HEK293 (cell line): Measurements from ENCODE around the gene ETV6.

ENCODE experiments used
- CTCF ChIA-PET: fragments of 350-600 bp; formaldehyde crosslinking; extraction: SDS; loops from one replicate; lab custom pipeline; 2021; ENCODE audit warnings: antibody characterized with exemption; lab: Yijun Ruan, JAX
- POLR2A ChIA-PET: fragments of 300-600 bp; formaldehyde crosslinking; extraction: SDS; loops from one replicate; lab custom pipeline; 2020; ENCODE audit warnings: antibody characterized with exemption, inconsistent platforms; lab: Yijun Ruan, JAX
- H3K27ac ChIP-seq: fragments of 200-500 bp; sonication (Bioruptor generic); 2 replicates; pipeline ENCODE4 v1.5.1; 2014; ENCODE audit warnings: low read depth, low read length, control low read depth, inconsistent platforms; ENCODE audit errors: extremely low read depth
- H3K36me3 ChIP-seq, 2 experiments: fragments of 200-500 bp in 1 of 2; sonication (Bioruptor generic) in 1 of 2; 1 replicate in 1 of 2; 2 replicates in 1 of 2; pipeline ENCODE4 v1.5.1; 2014 to 2017; ENCODE audit warnings: inconsistent platforms in 2 of 2, low read length in 2 of 2; ENCODE audit not compliant: control insufficient read depth in 2 of 2, insufficient read depth in 1 of 2
- H3K4me1 ChIP-seq: fragments of 200-500 bp; sonication (Bioruptor generic); 2 replicates; pipeline ENCODE4 v1.5.1; 2014; ENCODE audit warnings: mild to moderate bottlenecking, low read length, inconsistent platforms; ENCODE audit not compliant: control insufficient read depth, insufficient read depth
- H3K4me3 ChIP-seq: 2 replicates; pipeline ENCODE4 v1.5.1; 2011; ENCODE audit warnings: low read depth, mild to moderate bottlenecking, control low read depth, low read length, moderate library complexity
- H3K9me3 ChIP-seq: fragments of 200-500 bp; sonication (Bioruptor generic); 2 replicates; pipeline ENCODE4 v1.5.1; 2014; ENCODE audit warnings: low read depth, low read length, inconsistent platforms; ENCODE audit not compliant: control insufficient read depth, insufficient read depth
- PRDM1 ChIP-seq: fragments of 450-650 bp; formaldehyde crosslinking; IDR thresholded peaks from 2 replicates; pipeline ENCODE4; 2016; ENCODE audit warnings: missing biosample characterization, missing genetic modification characterization
- TRIM28 ChIP-seq: IDR thresholded peaks from 2 replicates; pipeline ENCODE4 v1.6.1; 2011; ENCODE audit warnings: low read length, control low read depth, borderline replicate concordance
- ZNF146 ChIP-seq: fragments of 450-650 bp; formaldehyde crosslinking; IDR thresholded peaks from 2 replicates; pipeline ENCODE4 v1.5.1; 2016; ENCODE audit warnings: missing biosample characterization, missing genetic modification characterization
- ZNF184 ChIP-seq: fragments of 450-650 bp; IDR thresholded peaks from 2 replicates; pipeline ENCODE4 v1.5.1; 2018; ENCODE audit warnings: missing biosample characterization, mild to moderate bottlenecking, missing genetic modification characterization
- ZNF211 ChIP-seq: fragments of 450-650 bp; formaldehyde crosslinking; IDR thresholded peaks from 2 replicates; pipeline ENCODE4 v1.5.1; 2016; ENCODE audit warnings: low read depth, missing biosample characterization, missing genetic modification characterization
- ZNF221 ChIP-seq: fragments of 450-650 bp; formaldehyde crosslinking; IDR thresholded peaks from 2 replicates; pipeline ENCODE4 v1.5.1; 2017; ENCODE audit warnings: missing biosample characterization, missing genetic modification characterization, borderline replicate concordance
- ZNF311 ChIP-seq: fragments of 450-650 bp; formaldehyde crosslinking; IDR thresholded peaks from 2 replicates; pipeline ENCODE4 v1.5.1; 2017; ENCODE audit warnings: missing biosample characterization, missing genetic modification characterization, borderline replicate concordance
- ZNF341 ChIP-seq: fragments of 450-650 bp; formaldehyde crosslinking; IDR thresholded peaks from 2 replicates; pipeline ENCODE4; 2016; ENCODE audit warnings: low read depth, missing biosample characterization, missing genetic modification characterization
- ZNF391 ChIP-seq: fragments of 450-650 bp; formaldehyde crosslinking; IDR thresholded peaks from 2 replicates; pipeline ENCODE4 v1.5.1; 2016; ENCODE audit warnings: low read depth, missing biosample characterization, missing genetic modification characterization, borderline replicate concordance
- ZNF529 ChIP-seq: fragments of 450-650 bp; formaldehyde crosslinking; IDR thresholded peaks from 2 replicates; pipeline ENCODE4 v1.5.1; 2017; ENCODE audit warnings: missing genetic modification characterization, missing biosample characterization; ENCODE audit not compliant: insufficient replicate concordance
- ZNF596 ChIP-seq: fragments of 450-650 bp; IDR thresholded peaks from 2 replicates; pipeline ENCODE4 v1.5.0; 2018; ENCODE audit warnings: missing biosample characterization, mild to moderate bottlenecking, missing genetic modification characterization, moderate library complexity
- ZNF670 ChIP-seq: fragments of 450-650 bp; formaldehyde crosslinking; IDR thresholded peaks from 2 replicates; pipeline ENCODE4 v1.5.1; 2016; ENCODE audit warnings: missing biosample characterization, missing genetic modification characterization, low read depth
- TF ChIP-seq, protein P1 (sequence below): fragments of 450-650 bp; formaldehyde crosslinking; IDR thresholded peaks from 2 replicates; pipeline ENCODE4 v1.5.1; 2017; ENCODE audit warnings: missing biosample characterization, missing genetic modification characterization
- TF ChIP-seq, protein P2 (sequence below): fragments of 450-650 bp; formaldehyde crosslinking; IDR thresholded peaks from 2 replicates; pipeline ENCODE4 v1.5.1; 2016; ENCODE audit warnings: missing biosample characterization, missing genetic modification characterization
- TF ChIP-seq, protein P3 (sequence below): sonication (generic); formaldehyde crosslinking; IDR thresholded peaks from 2 replicates; pipeline ENCODE4 v1.8.1; 2022; ENCODE audit warnings: mild to moderate bottlenecking, moderate library complexity, missing genetic modification reagents

ETV6 gene

DNA sequence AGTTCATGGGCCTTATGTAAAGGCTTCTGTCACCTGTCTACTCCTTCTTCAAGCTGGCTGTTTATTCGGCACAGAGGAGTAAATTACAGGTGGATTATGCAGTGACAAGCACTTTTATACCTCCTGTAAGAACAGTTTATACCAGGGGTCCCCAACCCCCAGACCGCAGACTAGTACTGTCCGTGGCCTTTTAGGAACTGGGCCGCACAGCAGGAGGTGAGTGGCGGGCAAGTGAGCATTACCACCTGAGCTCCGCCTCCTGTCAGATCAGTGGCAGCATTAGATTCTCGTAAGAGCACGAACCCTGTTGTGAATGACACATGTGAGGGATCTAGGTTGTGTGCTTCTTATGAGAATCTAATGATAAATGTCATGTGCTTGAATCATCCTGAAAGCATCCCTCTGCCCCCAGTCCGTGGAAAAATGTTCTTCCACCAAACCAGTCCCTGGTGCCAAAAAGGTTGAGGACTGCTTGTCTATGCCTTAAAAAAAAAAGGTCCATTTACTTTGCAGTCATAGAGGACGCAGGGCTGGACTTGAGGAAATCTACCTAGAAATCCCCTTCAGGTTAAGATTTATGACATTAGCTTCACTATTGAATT is 78.8 kb downstream of the ETV6 start (continued):
- TF ChIP-seq ZNF184 (tag by site-specific recombination) (no peak), ZNF221 (tag by site-specific recombination) (no peak), ZNF596 (no peak)

DNA sequence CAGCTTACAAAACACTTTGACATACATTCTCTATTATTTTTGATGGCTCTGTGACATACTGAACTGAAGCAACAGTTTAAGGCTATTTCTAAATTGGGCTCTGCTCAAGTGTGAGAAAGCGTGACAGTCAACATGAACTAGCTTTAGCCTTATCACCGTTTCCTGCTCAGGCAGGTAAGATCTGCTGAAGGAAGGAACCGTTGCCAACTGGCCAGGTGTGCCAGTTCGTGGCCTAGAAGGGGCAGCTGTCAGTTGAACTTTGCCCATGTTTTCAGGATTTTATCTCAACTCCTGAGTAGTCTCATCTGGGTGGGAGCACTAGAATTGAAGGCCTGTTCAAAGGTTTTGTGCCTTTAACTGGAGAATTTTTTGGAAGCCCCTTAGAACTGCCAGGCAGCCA is 79.5 kb downstream of the ETV6 start:
- Histone ChIP-seq H3K36me3 (no peaks in the 10 kb centered on the region), H3K9me3 (no peaks in the 10 kb centered on the region), H3K4me3 (no peak overlapping the region), H3K27ac (no peak overlapping the region), H3K4me1 (no peaks in the 10 kb centered on the region; the same call in 1 of the 2 replicates)
- TF ChIP-seq, protein P1, sequence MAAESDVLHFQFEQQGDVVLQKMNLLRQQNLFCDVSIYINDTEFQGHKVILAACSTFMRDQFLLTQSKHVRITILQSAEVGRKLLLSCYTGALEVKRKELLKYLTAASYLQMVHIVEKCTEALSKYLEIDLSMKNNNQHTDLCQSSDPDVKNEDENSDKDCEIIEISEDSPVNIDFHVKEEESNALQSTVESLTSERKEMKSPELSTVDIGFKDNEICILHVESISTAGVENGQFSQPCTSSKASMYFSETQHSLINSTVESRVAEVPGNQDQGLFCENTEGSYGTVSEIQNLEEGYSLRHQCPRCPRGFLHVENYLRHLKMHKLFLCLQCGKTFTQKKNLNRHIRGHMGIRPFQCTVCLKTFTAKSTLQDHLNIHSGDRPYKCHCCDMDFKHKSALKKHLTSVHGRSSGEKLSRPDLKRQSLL (tag by site-specific recombination): no peak
- ChIA-PET CTCF (interaction anchor here (0.6 to 1.1 kb wide), 2 partner anchors 20 to 598 kb away, joined by 3 to 5 read pairs; no protein-coding TSS in a partner anchor), POLR2A (no interaction called here)

DNA sequence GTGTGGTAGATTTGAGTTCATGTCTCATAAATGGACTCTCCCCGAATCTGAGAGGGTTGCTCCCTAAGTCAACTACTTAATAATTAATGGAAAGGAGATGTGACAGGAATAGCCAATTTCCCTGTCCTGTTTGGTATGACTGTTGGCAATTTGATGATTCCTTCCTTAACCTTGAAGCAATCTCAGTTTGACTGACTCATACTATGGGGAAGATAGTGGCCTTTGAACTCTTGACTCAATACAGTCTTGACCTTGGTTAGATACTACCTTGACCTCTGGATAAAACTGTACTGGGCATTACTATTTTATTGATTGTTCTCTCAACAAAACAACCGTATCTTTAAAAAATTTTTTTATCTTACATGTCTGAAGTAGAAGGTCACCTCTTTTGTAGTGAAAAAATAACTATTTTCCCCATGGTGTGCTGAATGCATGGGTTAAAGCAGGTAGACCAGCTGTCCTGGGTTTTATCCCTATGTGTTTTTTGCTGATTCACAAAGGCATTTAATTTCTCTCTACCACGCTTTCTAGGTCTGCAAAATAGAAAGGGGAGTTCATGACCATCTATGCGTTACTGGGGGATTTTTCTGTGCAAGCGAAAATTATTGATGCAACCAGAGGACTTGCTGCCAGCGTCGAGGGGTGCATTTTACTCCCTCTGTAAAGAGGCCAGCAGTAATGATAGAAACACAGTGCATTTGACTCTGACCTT is 80.1 kb downstream of the ETV6 start:
- no peaks in the 10 kb centered on the region; the same call in 1 of the 2 replicates for H3K4me1 ChIP-seq
- no peak overlapping the region for H3K4me3 ChIP-seq
- ChIA-PET CTCF (interaction anchor here (1.1 to 2.9 kb wide), 2 partner anchors 21 to 303 kb away, joined by 5 to 12 read pairs; no protein-coding TSS in a partner anchor), POLR2A (no interaction called here)
- no peak overlapping the region for H3K27ac ChIP-seq
- no peaks in the 10 kb centered on the region for H3K36me3 ChIP-seq
- H3K9me3 ChIP-seq: no peaks in the 10 kb centered on the region
- TF ChIP-seq, protein P2, sequence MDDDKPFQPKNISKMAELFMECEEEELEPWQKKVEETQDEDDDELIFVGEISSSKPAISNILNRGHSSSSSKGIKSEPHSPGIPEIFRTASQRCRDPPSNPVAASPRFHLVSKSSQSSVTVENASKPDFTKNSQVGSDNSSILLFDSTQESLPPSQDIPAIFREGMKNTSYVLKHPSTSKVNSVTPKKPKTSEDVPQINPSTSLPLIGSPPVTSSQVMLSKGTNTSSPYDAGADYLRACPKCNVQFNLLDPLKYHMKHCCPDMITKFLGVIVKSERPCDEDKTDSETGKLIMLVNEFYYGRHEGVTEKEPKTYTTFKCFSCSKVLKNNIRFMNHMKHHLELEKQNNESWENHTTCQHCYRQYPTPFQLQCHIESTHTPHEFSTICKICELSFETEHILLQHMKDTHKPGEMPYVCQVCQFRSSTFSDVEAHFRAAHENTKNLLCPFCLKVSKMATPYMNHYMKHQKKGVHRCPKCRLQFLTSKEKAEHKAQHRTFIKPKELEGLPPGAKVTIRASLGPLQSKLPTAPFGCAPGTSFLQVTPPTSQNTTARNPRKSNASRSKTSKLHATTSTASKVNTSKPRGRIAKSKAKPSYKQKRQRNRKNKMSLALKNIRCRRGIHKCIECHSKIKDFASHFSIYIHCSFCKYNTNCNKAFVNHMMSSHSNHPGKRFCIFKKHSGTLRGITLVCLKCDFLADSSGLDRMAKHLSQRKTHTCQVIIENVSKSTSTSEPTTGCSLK (tag by site-specific recombination): no peak
- TF ChIP-seq TRIM28 (no peak), ZNF211 (no peak), ZNF341 (tag by site-specific recombination) (no peak), ZNF391 (no peak), ZNF311 (tag by site-specific recombination) (no peak), ZNF529 (tag by site-specific recombination) (no peak)
- TF ChIP-seq, protein P3, sequence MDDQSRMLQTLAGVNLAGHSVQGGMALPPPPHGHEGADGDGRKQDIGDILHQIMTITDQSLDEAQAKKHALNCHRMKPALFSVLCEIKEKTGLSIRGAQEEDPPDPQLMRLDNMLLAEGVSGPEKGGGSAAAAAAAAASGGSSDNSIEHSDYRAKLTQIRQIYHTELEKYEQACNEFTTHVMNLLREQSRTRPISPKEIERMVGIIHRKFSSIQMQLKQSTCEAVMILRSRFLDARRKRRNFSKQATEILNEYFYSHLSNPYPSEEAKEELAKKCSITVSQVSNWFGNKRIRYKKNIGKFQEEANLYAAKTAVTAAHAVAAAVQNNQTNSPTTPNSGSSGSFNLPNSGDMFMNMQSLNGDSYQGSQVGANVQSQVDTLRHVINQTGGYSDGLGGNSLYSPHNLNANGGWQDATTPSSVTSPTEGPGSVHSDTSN (CRISPR knock-in tag): no peak

DNA sequence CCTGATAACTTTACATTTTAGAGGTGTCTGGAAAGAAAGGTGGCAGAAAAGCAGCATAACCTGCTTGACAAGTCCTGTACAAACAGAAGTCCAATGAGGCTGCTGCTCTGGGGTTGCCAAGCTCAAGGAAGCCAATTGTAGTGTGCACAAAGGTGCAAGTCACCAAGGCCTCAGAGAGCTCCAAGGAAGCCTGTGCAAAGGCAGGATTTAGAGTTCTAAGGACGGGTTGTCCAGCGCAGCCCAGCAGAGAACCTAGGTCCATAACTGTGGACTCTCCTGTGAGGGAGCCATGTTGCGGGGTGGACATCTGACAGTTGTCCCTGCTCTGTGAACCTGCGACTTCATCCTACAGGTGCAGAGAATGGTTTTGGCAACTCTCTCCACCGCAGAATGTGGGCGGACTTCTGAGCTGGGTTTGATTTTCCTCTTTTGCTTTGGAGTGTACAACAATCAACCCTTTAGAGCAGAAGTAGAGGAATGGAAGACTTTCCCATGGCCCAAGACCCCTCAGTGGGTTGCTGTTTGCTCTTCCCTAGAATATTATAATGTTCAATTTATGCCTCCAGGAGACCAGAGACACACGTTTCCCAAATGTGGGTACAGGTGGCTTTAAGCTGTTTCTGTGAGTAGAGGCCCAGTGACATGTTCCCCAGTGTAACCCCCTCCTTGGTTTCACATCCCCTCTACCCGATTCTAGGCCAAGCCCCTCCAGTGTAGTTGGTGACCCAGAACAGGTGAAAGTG is 81.0 kb downstream of the ETV6 start:
- H3K27ac ChIP-seq: no peak overlapping the region
- ChIA-PET CTCF (interaction anchor here (0.8 to 2.9 kb wide), 3 partner anchors 32 to 353 kb away, joined by 3 to 12 read pairs (median 3); no protein-coding TSS in a partner anchor), POLR2A (no interaction called here)
- no peaks in the 10 kb centered on the region for H3K36me3 ChIP-seq
- no peak overlapping the region for H3K4me3 ChIP-seq
- H3K4me1 ChIP-seq: no peaks in the 10 kb centered on the region
- H3K9me3 ChIP-seq: no peaks in the 10 kb centered on the region
- TF ChIP-seq ZNF146 (tag by site-specific recombination): no peak
- no peak for TF ChIP-seq PRDM1 (tag by site-specific recombination)
- no peak for TF ChIP-seq ZNF670 (tag by site-specific recombination)
